Non-pigmented ciliary epithelial cell (primary cell): ENCODE measurements around the gene KRTAP2-3.
A peak's percentile ranks its signal among the peaks of the same experiment; 100 is the strongest.

Source experiments
- DNase-seq: peaks from one replicate; pipeline ENCODE4 v3.0.0-alpha.2; 2010; ENCODE audit warnings: low read depth

KRTAP2-3 gene

GRCh38 chr17:41029633-41030245, 30.2 kb downstream of the KRTAP2-3 start, which contains the start of gene KRTAP1-4:
KRTAP1-4 (minus strand) TSS chr17:41030195; CDS start chr17:41030078, 117 bp downstream.
- no peak for DNase-seq

- peak; percentile 62 for DNase-seq
These were observed 33.0 kb downstream of the KRTAP2-3 start, which contains the start of gene KRTAP1-5 for GRCh38 chr17:41026715-41027471. KRTAP1-5 (minus strand) TSS chr17:41027208; CDS start chr17:41027155, 53 bp downstream.

- DNase-seq, result no peak
These were observed 35.2 kb downstream of the KRTAP2-3 start for GRCh38 chr17:41024697-41025096.

GRCh38 chr17:41020336-41020735, 39.6 kb downstream of the KRTAP2-3 start:
- DNase-seq, result no peak

- DNase-seq, result no peak
These were observed 40.5 kb downstream of the KRTAP2-3 start for GRCh38 chr17:41019415-41019814.

GRCh38 chr17:41018541-41018940, 41.4 kb downstream of the KRTAP2-3 start:
- DNase-seq, result no peak

GRCh38 chr17:41016578-41017215, 43.2 kb downstream of the KRTAP2-3 start:
- no peak for DNase-seq

- no peak for DNase-seq
These were observed 44.5 kb downstream of the KRTAP2-3 start for GRCh38 chr17:41015454-41015853.

- no peak for DNase-seq
These were observed 46.3 kb downstream of the KRTAP2-3 start for GRCh38 chr17:41013606-41014005.

- no peak for DNase-seq
These were observed 46.7 kb downstream of the KRTAP2-3 start for GRCh38 chr17:41013181-41013580.

- no peak for DNase-seq
These were observed 47.4 kb downstream of the KRTAP2-3 start for GRCh38 chr17:41012326-41013120.

- no peak for DNase-seq
These were observed 49.5 kb downstream of the KRTAP2-3 start for GRCh38 chr17:41010441-41010840.

GRCh38 chr17:41009936-41010335, 50.0 kb downstream of the KRTAP2-3 start:
- DNase-seq, result no peak

- no peak for DNase-seq
These were observed 50.6 kb downstream of the KRTAP2-3 start for GRCh38 chr17:41009301-41009760.
